GM12874 (cell line): Measurements from ENCODE around the gene PCNT.

ENCODE experiments used
- CTCF ChIP-seq: IDR thresholded peaks from 2 replicates; pipeline ENCODE4 v1.5.1; 2011; ENCODE audit warnings: low read depth, mild to moderate bottlenecking, control low read depth, low read length, moderate library complexity; ENCODE audit not compliant: insufficient read depth

The PCNT gene

GRCh38 chr21:46351476-46352163, 27.7 kb downstream of the PCNT start:
- no peak for TF ChIP-seq CTCF

DNA sequence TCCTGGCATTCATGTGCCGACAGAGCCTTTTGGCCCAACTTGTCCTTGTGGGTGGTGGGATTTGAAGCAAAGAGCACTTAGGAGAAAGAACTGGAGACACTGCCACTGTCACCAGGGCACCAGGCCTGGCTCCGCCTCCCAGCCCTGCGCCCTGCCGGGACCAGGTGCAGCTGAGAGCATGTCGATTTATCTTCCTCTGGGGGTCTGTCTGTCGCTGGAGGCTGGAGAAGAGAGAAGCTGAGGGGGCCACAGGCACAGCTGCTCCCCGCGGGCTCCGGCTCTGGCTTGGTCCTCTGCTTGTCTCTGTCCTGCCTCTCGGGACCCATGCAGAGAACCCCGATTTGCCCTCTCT, 28.2 kb downstream of the PCNT start:
- no peak for TF ChIP-seq CTCF

DNA sequence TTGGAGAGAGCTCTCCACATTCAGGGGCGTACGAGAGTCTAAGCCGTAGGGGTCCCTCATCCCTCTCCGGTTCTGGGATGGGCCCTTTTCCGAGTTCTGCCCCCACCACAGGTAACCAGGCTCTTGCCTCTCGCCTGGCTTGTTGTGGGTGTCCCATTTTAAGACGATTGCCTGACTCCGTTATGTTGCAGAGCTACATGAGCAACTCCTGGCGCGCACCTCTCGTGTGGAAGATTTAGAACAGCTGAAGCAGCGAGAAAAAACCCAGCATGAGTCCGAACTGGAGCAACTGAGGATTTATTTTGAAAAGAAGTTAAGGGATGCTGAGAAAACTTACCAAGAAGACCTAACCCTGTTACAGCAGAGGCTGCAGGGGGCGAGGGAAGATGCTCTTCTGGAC, 29.0 kb downstream of the PCNT start:
- TF ChIP-seq CTCF = no peak

DNA sequence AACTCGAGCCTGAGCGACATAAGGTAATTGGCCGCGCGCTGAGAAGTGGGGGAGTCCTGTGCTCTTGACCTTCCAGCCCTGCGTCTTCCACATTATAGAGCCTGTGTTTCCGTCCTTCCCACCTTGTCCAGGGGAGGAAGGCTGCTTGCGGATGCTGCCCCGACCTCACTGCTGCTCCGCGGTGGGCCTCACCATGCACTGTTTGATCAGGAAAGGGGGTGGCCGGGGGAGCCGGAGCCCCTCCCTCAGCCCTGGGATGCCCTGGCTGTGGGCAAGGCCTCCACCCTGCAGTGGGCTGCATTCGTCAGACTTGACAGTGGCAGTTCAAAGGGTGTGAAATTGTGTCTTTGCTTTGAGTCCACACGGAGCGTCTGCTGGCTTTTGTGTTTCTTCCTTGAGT, 30.1 kb downstream of the PCNT start:
- no peak for TF ChIP-seq CTCF

DNA sequence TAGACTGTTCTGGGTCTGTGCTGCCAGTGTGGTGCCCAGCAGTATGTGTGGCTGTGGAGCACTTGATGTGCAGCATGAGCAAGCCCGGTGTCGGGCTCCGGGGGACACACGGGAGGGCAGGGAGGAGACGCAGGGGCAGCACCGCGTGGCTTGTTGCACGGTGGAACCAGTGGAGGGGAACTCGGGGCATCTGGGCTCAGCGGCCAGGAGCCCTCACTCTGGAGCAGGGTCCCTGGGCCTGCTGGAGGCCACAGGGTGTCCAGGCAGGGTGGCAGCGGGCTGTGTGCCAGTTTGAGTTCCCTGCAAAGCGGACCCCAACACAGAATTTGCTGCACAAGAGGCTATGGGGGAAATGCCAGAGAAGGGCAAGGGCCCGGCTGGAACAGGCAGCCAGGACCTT, 30.6 kb downstream of the PCNT start:
- TF ChIP-seq CTCF = no peak

GRCh38 chr21:46355161-46356004, 31.4 kb downstream of the PCNT start:
- TF ChIP-seq CTCF = no peak

- no peak for TF ChIP-seq CTCF
Observed at GRCh38 chr21:46356005-46356338, 32.0 kb downstream of the PCNT start.
